ENCODE measurements around the gene ADRA2C.
A peak's percentile ranks its signal among the peaks of the same experiment; 100 is the strongest.

The ADRA2C gene

GRCh38 chr4:3766036-3766784 lies at the start of gene ADRA2C:
Gene ADRA2C, plus strand, starts transcription at chr4:3766385. Its CDS starts 222 bp downstream, at chr4:3766607.
- no peak for DNase-seq

DNA sequence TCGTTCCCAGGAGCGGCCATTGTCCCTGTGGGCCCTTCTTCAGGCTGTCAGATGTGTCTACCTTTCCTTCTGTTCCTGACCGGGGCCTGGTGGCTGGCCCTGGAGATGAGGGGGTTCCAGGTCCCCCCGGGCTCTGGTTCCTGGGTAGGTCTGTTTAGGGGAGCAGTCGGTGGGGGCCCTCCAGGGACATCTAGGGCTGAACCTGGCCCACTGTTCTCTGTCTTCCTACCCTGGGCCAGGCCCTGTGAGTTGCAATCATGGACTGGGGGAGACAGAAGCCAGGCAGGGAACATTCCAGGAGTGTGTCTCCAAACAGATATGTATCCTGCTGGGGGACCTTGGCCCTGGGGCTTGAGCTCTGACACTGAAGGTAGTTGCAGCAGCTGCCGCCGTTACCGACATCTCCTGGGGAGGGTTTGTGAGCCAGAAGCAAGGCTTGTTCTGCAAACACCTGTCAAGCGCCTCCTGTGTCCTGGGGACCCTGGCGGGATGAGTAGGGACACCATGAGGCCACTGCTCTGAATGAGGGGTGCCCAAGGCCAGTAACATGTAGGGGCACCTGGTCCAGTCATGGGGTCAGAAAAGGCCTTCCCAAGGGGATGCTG lies 49.5 kb upstream of the ADRA2C start:
- no peak for DNase-seq

GRCh38 chr4:3717241-3717640 lies 48.9 kb upstream of the ADRA2C start:
- no peak for DNase-seq

- no peak for DNase-seq
Measured at GRCh38 chr4:3718462-3718861, 47.7 kb upstream of the ADRA2C start.

DNA sequence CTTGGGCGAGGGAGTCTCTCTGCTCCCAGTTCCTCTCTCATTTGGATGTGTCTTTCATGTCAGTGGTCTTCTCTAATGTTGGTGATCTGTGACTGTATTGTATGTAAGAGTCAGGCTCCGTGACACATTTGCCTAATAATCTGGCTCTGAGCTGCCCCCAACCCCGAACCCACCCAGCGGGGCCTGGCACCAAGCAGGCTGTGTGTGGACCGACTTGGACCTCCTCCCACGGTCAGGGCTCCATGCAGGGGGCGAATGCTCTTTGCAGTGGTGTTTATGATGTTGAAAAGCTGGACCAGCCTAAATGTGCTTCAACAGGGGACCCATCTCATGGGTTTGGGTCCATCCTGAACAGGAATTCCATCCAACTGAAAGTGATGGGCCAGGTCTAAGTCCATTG lies 47.0 kb upstream of the ADRA2C start:
- no peak for DNase-seq

DNA sequence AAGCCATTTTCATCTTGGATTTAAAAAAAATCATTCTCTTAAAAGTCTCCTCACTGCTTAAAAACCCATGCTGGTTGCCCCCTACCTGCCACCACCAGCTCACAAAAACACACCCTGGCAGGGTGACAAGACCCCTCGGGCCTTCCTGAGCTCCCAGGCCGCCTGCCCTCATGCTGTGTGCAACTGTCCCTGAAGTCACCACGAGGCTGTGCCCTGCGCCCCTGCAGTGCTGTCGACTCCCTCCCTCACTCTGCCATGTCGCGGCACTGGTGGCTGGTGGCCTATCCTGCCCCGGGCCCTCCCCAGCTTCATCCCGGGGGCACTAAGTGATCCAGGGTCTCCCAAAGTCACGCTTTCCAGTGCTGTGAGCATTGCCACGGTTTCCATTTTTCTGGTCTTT lies 46.3 kb upstream of the ADRA2C start:
- DNase-seq: no peak

GRCh38 chr4:3720466-3720865 lies 45.7 kb upstream of the ADRA2C start:
- DNase-seq: peak; percentile 48

DNA sequence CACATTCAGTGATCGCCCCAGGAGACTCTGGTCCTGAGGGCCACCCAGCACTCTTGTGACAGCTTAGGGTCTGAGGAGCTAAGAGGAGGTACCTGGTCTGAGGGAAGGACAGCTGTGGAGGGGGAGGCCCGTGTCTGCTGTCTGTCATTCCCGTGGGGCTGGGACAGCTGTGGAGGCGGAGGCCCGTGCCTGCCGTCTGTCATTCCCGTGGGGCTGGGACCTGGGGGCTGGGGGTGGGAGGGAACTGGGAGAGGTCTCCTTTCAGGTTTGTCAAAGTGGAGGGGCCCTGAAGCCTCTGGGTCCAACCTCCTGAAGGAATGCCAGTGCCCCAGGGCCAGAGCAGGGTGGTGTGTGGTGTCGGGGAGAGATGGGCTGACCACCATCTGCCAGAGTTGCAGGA lies 45.0 kb upstream of the ADRA2C start:
- DNase-seq: no peak

GRCh38 chr4:3721627-3722026 lies 44.6 kb upstream of the ADRA2C start:
- DNase-seq: no peak

- DNase-seq: no peak
Measured at GRCh38 chr4:3722446-3723231, 43.5 kb upstream of the ADRA2C start.

DNA sequence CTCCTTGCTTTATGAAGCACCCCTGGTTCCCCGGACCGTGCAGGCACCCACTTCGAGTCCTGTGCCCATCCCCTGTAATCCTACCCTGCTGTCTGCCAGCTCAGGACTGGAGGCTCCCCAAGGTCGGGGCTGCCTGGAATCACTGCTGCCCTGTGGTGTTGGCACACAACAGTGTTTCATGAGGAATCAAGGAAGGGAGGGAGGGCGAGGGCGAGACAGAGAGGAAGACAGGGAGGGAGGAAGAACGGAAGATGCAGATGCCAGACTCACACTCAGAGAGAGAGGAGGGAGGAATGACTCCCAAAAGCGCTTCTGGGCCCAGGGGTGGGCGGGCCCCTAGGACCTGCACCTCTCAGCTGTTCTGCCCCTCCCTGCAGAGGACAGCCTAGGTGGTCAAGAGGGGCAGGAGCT lies 42.9 kb upstream of the ADRA2C start:
- DNase-seq: no peak

DNA sequence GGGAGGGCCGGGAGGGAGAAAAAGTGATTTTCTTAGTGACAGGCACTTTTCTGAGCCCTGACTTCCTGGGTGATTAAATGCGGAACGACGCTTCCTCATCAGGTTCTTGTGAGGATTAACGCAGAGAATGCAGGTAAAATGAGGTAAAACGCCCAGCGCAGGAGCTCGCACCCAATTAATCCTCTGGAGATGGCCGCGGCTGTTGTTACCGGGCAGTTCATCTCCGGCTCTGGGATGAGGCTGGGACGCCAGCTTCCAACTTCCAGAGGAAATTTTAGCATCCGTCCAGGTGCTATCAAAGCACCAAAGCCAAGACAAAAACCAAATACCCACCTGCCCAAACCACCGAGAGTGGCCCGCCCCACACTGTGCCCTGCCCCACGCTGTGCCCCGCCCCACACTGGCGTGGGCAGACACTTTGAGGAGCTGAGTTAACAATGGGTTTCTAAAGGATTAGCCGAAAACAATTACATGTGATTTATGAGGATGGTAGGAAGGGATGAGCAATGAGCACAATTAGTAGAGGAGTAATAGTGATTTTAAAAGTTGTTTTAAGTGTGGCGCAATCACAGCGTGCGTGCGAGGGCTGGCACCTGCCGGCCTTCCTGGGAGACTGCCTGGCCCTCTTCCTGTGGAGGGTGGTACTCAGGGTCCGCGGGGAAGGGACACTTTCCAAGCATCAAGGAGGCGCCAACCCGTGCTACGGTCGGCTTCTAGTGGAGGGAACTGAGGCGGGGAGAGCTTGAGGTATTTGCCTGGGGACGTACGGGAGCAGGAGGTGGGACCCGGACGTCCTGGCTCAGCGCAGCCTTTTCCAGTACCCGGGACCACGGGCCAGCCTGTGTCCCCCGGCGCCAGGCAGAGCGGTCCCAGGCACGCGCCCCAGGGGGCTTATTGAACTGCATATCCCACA lies 41.6 kb upstream of the ADRA2C start:
- no peak for DNase-seq

DNA sequence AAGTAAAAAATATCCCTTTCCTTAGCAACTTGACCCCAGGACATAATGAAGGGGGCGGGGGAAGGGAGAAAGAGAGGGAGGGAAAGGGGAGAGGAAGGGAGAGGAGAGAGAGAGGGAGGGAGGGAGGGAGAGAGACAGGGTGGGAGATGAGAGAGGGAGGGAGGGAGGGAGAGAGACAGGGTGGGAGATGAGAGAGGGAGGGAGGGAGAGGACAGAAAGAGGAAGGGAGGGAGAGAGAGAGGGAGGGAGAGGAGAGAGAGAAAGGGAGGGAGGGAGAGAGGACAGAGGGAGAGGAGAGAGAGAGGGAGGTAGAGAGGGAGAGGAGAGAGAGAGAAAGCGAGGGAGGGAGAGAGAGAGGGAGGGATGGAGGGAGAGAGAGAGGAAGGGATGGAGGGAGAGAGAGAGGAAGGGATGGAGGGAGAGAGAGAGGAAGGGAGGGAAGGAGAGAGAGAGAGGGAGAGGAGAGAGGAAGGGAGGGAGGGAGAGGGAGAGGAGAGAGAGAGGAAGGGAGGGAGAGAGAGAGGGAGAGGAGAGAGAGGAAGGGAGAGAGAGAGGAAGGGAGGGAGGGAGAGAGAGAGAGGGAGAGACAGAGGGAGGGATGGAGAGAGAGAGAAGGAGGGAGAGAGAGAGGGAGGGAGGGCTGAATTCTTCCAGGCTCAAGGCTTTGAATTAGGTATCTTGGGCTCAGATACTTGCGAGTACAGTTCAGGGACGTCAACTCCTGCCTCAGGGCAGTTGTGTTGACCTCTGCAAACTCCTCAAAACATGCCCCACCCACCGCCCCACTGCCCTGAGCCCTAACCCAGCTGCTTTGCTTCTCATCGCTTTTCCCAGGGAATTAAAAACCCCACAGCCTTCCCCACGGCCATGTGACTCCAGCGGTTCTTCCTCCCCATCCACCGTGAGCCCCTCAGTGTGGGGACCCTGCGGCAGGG lies 40.0 kb upstream of the ADRA2C start:
- no peak for DNase-seq

DNA sequence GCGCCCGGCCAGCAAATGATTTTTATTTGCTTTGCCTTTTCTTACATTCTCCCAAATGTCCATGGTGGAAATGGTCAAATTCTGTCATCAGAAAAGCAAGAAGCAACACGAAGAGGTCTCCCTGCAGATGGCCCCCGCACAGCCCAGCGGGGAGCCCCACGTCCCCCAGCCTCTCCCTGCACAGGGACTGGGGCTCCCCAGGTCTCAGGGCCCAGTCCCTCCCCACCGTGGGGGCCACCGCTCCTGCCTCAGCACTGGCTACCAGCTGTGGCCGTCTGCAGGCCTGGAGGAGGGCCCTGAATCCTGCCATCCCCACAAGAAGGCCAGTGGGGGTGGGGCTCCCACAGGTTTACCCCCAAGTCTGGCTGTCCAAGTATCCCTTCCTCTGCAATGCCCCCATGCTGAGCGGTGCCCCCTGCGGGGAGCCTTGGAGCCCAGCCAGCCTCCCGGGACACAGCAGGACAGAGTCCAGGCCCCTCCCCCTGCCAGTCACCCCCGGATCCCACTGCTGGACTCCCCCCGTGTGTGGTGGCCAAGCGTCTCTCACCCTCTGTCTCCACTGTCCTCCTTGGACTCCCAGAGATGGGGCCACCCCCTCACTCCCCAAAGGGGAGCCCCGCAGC lies 38.2 kb upstream of the ADRA2C start:
- no peak for DNase-seq

DNA sequence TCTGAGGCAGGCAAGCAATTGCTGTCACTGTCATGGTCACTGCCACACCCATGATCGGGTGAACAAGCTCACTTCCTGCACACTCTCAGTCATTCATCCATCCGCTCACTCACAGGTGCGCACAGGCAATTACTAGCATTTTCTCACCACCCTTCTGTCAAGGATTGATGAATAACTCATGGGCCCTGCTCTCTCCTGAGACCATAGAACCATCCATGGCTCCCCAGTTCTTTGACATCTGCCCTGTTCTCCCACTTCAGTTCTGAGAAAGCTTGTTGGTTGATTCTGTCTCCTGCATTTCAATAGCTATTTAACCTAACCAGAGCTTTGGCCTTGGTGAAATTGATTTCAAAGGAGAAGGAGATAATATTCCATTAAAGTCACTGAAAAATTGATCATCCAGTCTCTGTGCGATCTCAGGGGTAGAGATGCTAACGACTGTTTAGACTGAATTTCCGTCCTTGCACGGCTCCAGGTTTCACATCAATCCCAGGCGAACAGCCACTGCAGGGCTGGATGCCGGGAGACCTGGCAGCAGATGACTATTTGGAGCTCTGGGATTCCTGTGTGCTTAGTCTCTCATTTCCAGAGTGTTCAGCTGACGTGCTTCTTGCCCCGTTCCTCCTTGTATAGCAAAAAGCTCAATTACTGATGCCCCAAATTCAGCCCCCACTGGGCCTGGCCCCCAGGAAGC lies 36.9 kb upstream of the ADRA2C start:
- no peak for DNase-seq

- no peak for DNase-seq
Measured at GRCh38 chr4:3729882-3730226, 36.3 kb upstream of the ADRA2C start.

- no peak for DNase-seq
Measured at GRCh38 chr4:3730422-3731190, 35.6 kb upstream of the ADRA2C start.

- no peak for DNase-seq
Measured at GRCh38 chr4:3732076-3733028, 33.8 kb upstream of the ADRA2C start.

DNA sequence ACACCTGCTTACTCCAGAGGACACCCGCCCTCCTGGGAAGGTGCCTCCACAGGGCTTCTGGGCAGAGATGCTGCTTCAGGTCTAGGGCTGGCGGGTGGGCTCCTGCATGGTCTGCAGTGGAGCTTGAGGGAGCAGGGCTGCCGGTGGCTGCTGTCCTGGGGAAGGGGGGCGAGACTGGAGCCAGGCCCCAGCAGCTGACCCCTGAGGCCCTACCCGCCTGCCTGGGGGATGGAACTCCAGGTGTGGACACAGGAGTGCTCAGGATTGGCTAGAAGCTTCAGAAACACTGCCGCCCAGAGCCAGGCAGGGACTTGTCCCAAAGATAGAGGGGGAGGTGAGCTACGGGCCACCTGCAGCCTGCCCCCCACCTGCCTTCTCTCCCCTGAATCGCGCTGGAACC lies 33.0 kb upstream of the ADRA2C start:
- DNase-seq: no peak

Data from NCI-H1092 (cell line).